Choroid plexus epithelial cell (primary cell): ENCODE data around the gene TPRA1.
A peak's percentile ranks its signal among the peaks of the same experiment; 100 is the strongest.

Experiments used
- DNase-seq: peaks from one replicate; pipeline ENCODE4 v3.0.0-alpha.2; 2010; ENCODE audit warnings: low read depth
- H3K4me3 ChIP-seq: 2 replicates; pipeline ENCODE4 v1.5.1; 2011; ENCODE audit warnings: low read depth, mild to moderate bottlenecking, control low read depth, low read length, moderate library complexity
- TF ChIP-seq, protein P1 (sequence below): conservative IDR thresholded peaks from 2 replicates; pipeline ENCODE4 v1.5.1; 2011; ENCODE audit warnings: low read depth, mild to moderate bottlenecking, control low read depth, inconsistent platforms, low read length, moderate library complexity

TPRA1 gene

DNA sequence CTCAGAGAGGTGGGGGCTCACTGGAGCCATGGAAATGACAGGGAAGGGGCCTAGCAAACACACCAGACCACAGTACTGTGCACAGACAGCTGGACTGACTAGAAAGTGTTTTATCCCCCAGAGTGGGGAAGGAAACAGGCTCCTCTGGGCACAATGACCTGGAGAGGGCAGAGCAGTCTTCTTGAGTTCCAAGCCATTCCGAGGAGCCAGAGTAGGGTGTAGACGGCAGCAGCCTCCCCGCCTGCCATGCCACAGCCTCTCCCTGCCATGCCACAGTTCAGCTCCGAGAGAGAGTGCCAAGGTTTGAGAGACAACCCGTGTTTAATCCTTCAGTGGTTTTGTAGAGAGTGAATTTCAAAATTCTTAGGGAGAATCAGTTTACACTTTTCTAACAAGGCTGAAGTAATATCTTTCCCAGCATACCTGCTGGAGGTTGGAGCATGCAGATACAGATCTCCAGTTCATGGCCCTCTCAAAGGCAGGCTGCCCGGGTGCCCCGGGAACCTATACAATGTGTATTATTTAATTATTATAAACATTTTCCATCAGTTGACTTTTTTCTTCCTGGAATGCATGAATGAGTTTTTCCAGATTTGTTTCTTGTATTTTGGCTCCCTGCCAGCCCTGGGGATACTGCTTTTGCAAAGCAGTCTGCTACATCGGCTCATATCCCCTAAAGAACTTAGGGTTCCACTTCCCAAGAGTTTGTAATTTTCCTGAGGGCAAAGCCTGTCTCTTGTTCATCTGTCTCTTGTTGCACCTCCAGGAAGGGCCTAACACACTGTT lies 41.7 kb upstream of the TPRA1 start:
- no peak overlapping the region for H3K4me3 ChIP-seq
- TF ChIP-seq, protein P1, sequence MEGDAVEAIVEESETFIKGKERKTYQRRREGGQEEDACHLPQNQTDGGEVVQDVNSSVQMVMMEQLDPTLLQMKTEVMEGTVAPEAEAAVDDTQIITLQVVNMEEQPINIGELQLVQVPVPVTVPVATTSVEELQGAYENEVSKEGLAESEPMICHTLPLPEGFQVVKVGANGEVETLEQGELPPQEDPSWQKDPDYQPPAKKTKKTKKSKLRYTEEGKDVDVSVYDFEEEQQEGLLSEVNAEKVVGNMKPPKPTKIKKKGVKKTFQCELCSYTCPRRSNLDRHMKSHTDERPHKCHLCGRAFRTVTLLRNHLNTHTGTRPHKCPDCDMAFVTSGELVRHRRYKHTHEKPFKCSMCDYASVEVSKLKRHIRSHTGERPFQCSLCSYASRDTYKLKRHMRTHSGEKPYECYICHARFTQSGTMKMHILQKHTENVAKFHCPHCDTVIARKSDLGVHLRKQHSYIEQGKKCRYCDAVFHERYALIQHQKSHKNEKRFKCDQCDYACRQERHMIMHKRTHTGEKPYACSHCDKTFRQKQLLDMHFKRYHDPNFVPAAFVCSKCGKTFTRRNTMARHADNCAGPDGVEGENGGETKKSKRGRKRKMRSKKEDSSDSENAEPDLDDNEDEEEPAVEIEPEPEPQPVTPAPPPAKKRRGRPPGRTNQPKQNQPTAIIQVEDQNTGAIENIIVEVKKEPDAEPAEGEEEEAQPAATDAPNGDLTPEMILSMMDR, result no peak
- DNase-seq, result peak; percentile 15

DNA sequence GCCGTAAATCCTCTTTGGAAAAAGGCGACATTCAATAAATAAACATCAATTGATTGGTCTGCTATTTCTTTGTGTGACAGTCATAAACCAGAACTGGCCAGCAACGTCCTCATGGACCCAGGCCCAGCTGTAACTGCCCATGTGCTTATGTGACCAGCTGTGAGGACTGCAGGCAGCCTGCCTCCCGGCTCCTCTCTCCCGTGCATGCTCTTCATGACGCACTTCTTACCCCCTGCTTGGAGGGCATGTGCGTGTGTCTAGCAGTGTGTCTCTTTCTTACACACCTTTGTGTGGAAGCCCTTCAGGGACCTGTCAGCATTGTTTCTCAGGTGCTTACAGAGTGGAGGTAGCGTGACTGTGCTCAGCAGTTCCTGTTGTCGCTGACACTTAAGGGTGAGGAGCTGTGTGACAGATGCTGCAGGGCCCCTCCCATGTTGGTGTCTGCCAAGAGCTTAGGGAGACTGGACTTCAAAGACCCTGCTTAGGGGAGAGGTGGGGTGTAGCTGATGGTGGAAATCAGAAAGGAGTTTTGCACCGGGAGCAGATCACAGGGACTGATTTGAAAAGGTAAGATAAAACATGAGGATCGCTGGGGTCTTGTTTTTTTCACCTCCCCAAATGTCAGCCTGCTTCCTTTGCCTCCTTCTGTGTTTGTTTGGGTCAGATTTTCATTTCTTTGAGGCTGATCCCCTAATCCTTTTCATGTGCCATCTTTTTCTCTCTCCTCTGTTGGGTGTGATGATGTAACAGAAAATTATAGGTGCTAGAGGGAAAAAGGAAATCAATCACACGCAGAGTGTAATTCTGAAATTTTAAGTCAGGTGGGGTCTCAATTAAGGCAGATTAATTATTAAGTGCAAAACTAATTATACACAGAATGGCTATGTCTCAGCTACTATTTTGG lies 40.5 kb upstream of the TPRA1 start:
- no peak for DNase-seq
- no peak overlapping the region for H3K4me3 ChIP-seq
- TF ChIP-seq, protein P1, result no peak

DNA sequence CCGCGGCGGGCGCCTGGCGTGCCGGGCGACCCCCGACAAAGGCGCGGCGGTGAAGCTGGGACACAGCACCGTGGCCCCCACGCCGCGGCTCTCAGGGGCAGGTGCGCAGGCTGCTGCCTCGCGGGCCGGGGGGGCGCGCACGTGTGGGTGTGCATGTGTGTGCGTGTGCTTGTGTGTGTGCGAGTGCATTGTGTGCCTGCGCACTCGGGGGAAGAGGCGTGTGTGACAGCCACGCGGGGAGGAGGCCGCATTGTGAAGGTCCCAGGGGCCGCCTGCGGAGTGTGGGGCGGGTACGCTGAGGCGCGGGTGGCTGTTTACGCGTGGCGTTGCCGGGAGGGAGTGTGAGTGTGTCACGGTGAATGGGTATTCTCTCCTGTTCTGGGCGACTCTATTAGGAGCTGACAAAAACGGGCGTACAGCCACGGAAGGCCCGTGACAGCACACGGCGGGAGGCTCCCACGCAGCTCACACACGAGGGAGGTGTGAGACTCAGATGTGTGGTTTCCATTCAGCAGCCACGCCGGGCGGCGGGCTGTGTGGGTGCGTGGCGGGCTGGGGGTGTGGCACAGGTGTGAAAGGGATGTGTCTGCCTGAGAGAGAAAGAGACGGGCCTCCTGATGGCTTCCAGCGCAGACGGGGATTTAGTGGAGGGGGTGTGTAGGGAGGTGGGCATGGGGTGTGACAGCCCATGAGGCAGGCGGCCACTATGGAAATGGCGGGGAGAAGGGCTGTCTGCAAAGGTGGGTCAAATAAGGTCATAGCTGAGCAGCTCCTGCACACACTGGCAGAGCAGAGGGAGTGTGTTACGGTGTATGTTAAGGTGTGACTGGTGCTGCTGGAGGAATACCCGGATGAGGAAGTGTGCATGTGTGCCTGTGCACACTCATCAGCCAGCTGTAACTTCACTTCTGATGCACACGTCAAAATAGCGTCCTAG lies 39.2 kb upstream of the TPRA1 start:
- peak overlapping the region; percentile 43 for H3K4me3 ChIP-seq
- TF ChIP-seq, protein P1, result no peak
- DNase-seq, result no peak

DNA sequence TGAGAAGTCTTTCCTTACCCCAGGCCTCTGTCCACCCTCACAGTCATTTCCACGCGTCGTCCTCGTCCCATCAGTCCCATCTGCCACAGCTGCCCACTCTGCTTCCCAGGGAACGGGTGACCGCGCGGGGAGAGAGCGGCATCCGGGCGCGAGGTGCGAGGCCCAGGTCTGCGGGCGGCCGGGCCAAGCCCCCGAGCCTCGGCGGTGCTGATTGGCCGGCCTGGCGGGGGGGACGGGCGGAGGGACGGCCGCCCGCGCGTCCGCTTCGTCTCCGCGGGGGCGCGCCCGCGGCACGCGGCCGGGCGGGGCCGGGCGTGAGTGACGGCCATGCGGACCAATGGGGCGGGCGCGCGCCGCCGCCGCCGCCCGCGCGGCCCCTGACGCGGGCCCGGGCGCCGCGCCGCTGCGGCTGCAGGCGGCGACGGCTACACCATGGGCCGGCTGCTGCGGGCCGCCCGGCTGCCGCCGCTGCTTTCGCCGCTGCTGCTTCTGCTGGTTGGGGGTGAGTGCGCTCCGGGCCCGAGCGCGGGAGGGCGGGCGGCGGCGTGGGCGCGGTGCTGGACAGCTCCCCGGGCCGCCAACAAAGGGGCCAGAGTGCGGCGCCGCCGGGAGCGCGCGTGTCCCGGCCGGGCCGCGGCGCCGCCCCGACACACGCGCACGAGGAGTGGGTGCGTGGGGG lies 38.4 kb upstream of the TPRA1 start, which contains the start of gene PODXL2:
Gene PODXL2, plus strand, starts transcription at position 398 of the 679 bp plus-strand sequence. Its CDS starts 35 bp downstream, at position 433.
- TF ChIP-seq, protein P1, result no peak
- H3K4me3 ChIP-seq, result peak within 1 kb of the TSS; percentile 43
- DNase-seq, result peak; percentile 59

DNA sequence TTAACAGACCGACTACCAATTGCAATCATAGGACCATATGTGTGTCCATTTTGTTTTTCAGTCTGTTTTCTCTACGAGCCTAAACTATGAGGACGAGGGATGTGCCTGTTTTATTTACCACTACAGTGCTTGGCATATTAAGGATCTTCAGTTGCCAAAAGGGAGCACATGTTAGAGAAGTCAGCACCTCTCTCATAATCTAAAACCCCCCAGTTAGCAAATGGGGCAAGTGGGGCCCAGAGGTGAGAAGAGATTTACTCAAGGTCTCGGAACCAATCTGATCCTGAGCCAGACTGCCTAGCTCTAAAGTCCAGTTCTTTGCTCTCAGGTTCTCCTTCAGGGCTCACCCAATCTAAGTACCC lies 37.9 kb upstream of the TPRA1 start:
- no peak overlapping the region for H3K4me3 ChIP-seq
- TF ChIP-seq, protein P1, result no peak
- no peak for DNase-seq

DNA sequence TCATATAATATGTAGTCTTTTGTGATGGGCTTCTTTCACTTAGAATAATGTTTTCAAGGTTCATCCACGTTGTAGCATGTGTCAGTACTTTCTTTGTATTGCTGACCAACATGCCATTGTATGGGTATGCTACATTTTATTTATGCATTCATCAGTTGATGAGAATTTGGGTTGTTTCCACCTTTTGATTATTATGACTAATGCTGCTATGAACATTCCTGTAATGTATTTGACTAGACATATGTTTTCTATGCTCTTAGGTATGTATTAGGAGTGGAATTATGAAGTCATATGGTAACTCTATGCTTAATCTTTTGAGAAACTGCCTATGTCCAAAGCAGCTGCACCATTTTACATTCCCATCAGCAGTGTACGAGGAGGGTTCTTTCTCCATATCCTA lies 35.3 kb upstream of the TPRA1 start:
- DNase-seq, result no peak
- TF ChIP-seq, protein P1, result no peak
- no peak overlapping the region for H3K4me3 ChIP-seq
